OCI-LY1 (cell line): ENCODE data around the gene ACSS1.

Source experiments
- EZH2 ChIP-seq: fragments of 200-600 bp; sonication (generic), shearing (Covaris generic); IDR thresholded peaks from 2 replicates; pipeline ENCODE4 v1.8.0; 2017; ENCODE audit warnings: borderline replicate concordance, mixed run types, mild to moderate bottlenecking, antibody characterized with exemption, low read length, moderate library complexity, mixed read lengths
- TF ChIP-seq, protein P1 (sequence below): fragments of 200-600 bp; sonication (generic), shearing (Covaris generic); IDR thresholded peaks from 2 replicates; pipeline ENCODE4 v1.5.1; 2017; ENCODE audit warnings: mild to moderate bottlenecking, antibody characterized with exemption, low read length, moderate library complexity, mixed read lengths

DNA sequence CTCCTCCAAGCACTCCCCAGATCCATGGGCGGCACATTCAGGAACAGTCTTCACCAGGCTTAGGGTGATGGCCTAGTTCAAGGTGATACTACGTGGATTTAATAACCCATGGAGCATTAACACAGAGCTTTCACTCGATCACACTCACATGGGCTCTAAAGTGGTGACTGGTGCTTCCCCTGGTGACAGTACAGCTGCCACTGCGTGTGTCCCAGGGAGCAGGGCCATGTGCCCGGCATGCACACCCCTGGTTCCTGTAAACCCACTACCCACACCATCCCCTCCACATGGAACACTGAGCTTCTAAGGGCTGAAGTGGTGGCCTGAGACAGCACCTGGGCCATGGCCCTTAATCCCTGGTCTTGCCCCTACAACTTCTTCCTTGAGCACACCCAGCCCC lies 37.6 kb downstream of the ACSS1 start:
- TF ChIP-seq, protein P1, sequence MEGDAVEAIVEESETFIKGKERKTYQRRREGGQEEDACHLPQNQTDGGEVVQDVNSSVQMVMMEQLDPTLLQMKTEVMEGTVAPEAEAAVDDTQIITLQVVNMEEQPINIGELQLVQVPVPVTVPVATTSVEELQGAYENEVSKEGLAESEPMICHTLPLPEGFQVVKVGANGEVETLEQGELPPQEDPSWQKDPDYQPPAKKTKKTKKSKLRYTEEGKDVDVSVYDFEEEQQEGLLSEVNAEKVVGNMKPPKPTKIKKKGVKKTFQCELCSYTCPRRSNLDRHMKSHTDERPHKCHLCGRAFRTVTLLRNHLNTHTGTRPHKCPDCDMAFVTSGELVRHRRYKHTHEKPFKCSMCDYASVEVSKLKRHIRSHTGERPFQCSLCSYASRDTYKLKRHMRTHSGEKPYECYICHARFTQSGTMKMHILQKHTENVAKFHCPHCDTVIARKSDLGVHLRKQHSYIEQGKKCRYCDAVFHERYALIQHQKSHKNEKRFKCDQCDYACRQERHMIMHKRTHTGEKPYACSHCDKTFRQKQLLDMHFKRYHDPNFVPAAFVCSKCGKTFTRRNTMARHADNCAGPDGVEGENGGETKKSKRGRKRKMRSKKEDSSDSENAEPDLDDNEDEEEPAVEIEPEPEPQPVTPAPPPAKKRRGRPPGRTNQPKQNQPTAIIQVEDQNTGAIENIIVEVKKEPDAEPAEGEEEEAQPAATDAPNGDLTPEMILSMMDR, result no peak
- TF ChIP-seq EZH2, result no peak
